AG04450 (cell line): ENCODE results near the gene PLAGL1. TPM values are rescaled to one million over a fixed set of nuclear protein-coding genes. Genes with fewer than 3 reads are reported as not detected.

Experiments
- CTCF ChIA-PET: fragments of 300-600, 350-600 bp; formaldehyde crosslinking; extraction: SDS; loops from one replicate; lab custom pipeline; 2022; ENCODE audit warnings: antibody characterized with exemption, inconsistent platforms; lab: Charles Lee
- POLR2A ChIA-PET: fragments of 350-600 bp; formaldehyde crosslinking; extraction: SDS; loops from one replicate; lab custom pipeline; 2021; ENCODE audit warnings: antibody characterized with exemption, inconsistent platforms; lab: Yijun Ruan, JAX
- DNase-seq: peaks from one replicate; pipeline ENCODE4 v3.0.0-alpha.2; 2011; ENCODE audit warnings: low read depth, low spot score
- H3K27ac ChIP-seq: one replicate; pipeline ENCODE4 v1.5.1; 2012; ENCODE audit warnings: low read depth, low read length, control low read depth
- H3K27me3 ChIP-seq: one replicate; pipeline ENCODE4 v1.6.0; 2012; ENCODE audit warnings: low read length; ENCODE audit not compliant: control insufficient read depth, insufficient read depth
- H3K4me3 ChIP-seq: 2 replicates; pipeline ENCODE4 v1.5.1; 2011; ENCODE audit warnings: mild to moderate bottlenecking, low read depth, low read length, control low read depth
- H3K9me3 ChIP-seq: 2 replicates; pipeline ENCODE4 v1.5.1; 2012; ENCODE audit warnings: low read length; ENCODE audit not compliant: control insufficient read depth, insufficient read depth
- polyA plus RNA-seq: library from polyadenylated mRNA; depleted of rRNA; stranded (reverse); fragments of >200 nt; gene quantifications from 2 replicates; pipeline ENCODE4 v1.2.3, GENCODE V29; 2011
- TF ChIP-seq, protein P1 (sequence below): IDR thresholded peaks from 2 replicates; pipeline ENCODE4 v1.5.1; 2011; ENCODE audit warnings: low read depth, low read length, control low read depth, inconsistent platforms

The PLAGL1 gene
- polyA plus RNA-seq, 1 experiment, result 31.6 TPM

DNA sequence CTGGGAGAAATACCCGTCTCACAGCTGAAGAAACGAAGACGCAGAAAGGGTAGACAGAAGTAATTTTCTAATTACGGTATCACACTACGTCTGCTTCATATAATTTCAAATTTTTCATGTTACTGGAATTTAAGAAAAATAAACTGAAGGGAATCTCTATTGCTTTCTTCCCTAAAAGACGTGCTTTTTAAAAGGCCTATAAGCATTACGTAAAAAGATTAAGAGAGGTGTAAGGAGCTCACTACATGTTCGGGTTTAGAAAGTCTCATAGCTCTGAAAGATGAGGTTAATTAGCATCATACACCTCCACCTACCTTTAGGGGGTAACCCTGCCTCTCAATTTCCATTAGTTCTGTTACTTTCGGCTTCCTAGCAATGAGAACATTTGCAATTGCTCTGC, 787 bp upstream of the PLAGL1 start:
- DNase-seq, result no peak
- POLR2A ChIA-PET, result interaction anchor here (1.3 kb wide), 1 partner anchor 433 kb away, joined by 3 read pairs; no protein-coding TSS in a partner anchor
- TF ChIP-seq, protein P1, sequence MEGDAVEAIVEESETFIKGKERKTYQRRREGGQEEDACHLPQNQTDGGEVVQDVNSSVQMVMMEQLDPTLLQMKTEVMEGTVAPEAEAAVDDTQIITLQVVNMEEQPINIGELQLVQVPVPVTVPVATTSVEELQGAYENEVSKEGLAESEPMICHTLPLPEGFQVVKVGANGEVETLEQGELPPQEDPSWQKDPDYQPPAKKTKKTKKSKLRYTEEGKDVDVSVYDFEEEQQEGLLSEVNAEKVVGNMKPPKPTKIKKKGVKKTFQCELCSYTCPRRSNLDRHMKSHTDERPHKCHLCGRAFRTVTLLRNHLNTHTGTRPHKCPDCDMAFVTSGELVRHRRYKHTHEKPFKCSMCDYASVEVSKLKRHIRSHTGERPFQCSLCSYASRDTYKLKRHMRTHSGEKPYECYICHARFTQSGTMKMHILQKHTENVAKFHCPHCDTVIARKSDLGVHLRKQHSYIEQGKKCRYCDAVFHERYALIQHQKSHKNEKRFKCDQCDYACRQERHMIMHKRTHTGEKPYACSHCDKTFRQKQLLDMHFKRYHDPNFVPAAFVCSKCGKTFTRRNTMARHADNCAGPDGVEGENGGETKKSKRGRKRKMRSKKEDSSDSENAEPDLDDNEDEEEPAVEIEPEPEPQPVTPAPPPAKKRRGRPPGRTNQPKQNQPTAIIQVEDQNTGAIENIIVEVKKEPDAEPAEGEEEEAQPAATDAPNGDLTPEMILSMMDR, result no peak
- CTCF ChIA-PET, result interaction anchor here (1.1 kb wide), 1 partner anchor 434 kb away, joined by 5 read pairs; no protein-coding TSS in a partner anchor
- H3K9me3 ChIP-seq, result peaks cover 3% of the 10 kb centered on the region; the same call in 1 of the 2 replicates
- H3K27me3 ChIP-seq, result no peaks in the 10 kb centered on the region
- H3K4me3 ChIP-seq, result no peak overlapping the region
- H3K27ac ChIP-seq, result no peak overlapping the region

GRCh38 chr6:144007478-144008119, 460 bp downstream of the PLAGL1 start:
- DNase-seq, result no peak
- TF ChIP-seq, protein P1, result no peak
- Histone ChIP-seq H3K27me3 (no peaks in the 10 kb centered on the region), H3K27ac (no peak overlapping the region), H3K4me3 (peak overlapping the region; percentile 60), H3K9me3 (peaks cover 3% of the 10 kb centered on the region; the same call in 1 of the 2 replicates)
- CTCF ChIA-PET, result interaction anchor here (0.8 to 1.2 kb wide), 2 partner anchors 30 to 432 kb away, joined by 3 read pairs; no protein-coding TSS in a partner anchor
- POLR2A ChIA-PET, result interaction anchor here (1.3 kb wide), 1 partner anchor 432 kb away, joined by 3 read pairs; no protein-coding TSS in a partner anchor

- TF ChIP-seq, protein P1, result no peak
- H3K27me3 ChIP-seq, result no peaks in the 10 kb centered on the region
- H3K9me3 ChIP-seq, result peaks cover 3% of the 10 kb centered on the region; the same call in 1 of the 2 replicates
- peak overlapping the region; percentile 60 for H3K4me3 ChIP-seq
- H3K27ac ChIP-seq, result no peak overlapping the region
- no peak for DNase-seq
- ChIA-PET CTCF (interaction anchor here (0.8 to 1.2 kb wide), 2 partner anchors 29 to 431 kb away, joined by 3 read pairs; no protein-coding TSS in a partner anchor), POLR2A (no interaction called here)
Measured at GRCh38 chr6:144006736-144007477, 1.2 kb downstream of the PLAGL1 start.

DNA sequence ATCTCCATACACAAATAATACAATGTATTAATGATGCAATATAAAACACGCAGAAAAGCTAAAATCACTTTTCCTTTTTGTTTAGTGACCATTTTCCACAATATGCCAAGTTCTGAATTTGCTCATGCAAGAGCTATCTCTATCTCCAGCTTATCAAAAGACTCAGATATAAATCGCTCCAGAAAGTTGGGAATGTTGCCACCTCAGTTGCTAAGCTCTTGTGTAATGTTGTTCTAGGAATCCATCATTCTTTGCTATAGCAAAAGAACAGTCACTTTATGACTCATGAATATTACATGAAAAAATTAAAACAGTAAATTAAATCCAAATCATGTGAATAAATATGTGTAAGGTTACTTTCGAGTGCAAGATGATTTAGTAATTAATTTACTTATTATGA, 8.7 kb downstream of the PLAGL1 start:
- CTCF ChIA-PET, result no interaction called here
- peak; percentile 20 for DNase-seq
- Histone ChIP-seq H3K9me3 (no peaks in the 10 kb centered on the region), H3K4me3 (no peak overlapping the region), H3K27me3 (no peaks in the 10 kb centered on the region), H3K27ac (no peak overlapping the region)
- TF ChIP-seq, protein P1, result no peak
- POLR2A ChIA-PET, result no interaction called here
